NB4 (cell line): ENCODE results near the gene CCT3.
"Not testable (repeated sequence)": the region's sequence is repeated elsewhere in the genome, so short reads cannot be mapped to it uniquely, and the experiment has no call there.

Source experiments
- DNase-seq: peaks from one replicate; pipeline ENCODE4 v3.0.0; 2010; ENCODE audit warnings: low read depth
- H3K4me3 ChIP-seq: one replicate; pipeline ENCODE4 v1.5.1; 2011; ENCODE audit warnings: mild to moderate bottlenecking, low read depth, low read length, moderate library complexity
- MYC ChIP-seq: IDR thresholded peaks from 2 replicates; pipeline ENCODE4 v1.6.1; 2011; ENCODE audit warnings: low read depth, low read length
- POLR2A ChIP-seq: IDR thresholded peaks from 2 replicates; pipeline ENCODE4 v1.6.1; 2011; ENCODE audit warnings: mild to moderate bottlenecking; ENCODE audit not compliant: insufficient read length; ENCODE audit errors: extremely low read depth
- TF ChIP-seq, protein P1 (sequence below): IDR thresholded peaks from one replicate; pipeline ENCODE4 v1.5.1; 2012; ENCODE audit warnings: low read depth, low read length
- TF ChIP-seq, protein P2 (sequence below): IDR thresholded peaks from 2 replicates; pipeline ENCODE4 v1.6.1; 2011; ENCODE audit warnings: low read depth, low read length

The CCT3 gene

DNA sequence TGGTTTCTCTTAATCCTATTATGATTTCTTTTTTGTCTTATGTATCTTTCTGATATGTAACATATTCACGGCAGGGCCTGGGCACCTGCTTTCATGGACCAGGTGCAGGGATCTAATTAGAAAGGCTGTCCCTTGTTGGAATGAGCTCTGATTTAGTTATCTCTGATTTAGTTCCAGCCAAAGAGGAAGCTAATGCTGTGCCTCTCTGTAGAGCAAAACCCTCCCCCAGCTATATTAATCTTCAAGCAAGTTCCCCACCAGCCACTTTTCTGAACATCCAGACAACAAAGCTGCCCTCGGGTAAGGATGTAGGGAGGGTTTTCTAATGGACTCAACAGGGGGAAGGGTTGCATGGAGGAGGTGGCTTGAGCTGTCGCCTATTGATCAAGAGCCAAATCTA lies 6.3 kb upstream of the CCT3 start:
- TF ChIP-seq, protein P1, sequence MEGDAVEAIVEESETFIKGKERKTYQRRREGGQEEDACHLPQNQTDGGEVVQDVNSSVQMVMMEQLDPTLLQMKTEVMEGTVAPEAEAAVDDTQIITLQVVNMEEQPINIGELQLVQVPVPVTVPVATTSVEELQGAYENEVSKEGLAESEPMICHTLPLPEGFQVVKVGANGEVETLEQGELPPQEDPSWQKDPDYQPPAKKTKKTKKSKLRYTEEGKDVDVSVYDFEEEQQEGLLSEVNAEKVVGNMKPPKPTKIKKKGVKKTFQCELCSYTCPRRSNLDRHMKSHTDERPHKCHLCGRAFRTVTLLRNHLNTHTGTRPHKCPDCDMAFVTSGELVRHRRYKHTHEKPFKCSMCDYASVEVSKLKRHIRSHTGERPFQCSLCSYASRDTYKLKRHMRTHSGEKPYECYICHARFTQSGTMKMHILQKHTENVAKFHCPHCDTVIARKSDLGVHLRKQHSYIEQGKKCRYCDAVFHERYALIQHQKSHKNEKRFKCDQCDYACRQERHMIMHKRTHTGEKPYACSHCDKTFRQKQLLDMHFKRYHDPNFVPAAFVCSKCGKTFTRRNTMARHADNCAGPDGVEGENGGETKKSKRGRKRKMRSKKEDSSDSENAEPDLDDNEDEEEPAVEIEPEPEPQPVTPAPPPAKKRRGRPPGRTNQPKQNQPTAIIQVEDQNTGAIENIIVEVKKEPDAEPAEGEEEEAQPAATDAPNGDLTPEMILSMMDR: no peak
- TF ChIP-seq MYC: no peak
- TF ChIP-seq POLR2A: no peak
- TF ChIP-seq, protein P2, sequence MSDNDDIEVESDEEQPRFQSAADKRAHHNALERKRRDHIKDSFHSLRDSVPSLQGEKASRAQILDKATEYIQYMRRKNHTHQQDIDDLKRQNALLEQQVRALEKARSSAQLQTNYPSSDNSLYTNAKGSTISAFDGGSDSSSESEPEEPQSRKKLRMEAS: no peak
- DNase-seq: no peak
- no peak overlapping the region for H3K4me3 ChIP-seq

DNA sequence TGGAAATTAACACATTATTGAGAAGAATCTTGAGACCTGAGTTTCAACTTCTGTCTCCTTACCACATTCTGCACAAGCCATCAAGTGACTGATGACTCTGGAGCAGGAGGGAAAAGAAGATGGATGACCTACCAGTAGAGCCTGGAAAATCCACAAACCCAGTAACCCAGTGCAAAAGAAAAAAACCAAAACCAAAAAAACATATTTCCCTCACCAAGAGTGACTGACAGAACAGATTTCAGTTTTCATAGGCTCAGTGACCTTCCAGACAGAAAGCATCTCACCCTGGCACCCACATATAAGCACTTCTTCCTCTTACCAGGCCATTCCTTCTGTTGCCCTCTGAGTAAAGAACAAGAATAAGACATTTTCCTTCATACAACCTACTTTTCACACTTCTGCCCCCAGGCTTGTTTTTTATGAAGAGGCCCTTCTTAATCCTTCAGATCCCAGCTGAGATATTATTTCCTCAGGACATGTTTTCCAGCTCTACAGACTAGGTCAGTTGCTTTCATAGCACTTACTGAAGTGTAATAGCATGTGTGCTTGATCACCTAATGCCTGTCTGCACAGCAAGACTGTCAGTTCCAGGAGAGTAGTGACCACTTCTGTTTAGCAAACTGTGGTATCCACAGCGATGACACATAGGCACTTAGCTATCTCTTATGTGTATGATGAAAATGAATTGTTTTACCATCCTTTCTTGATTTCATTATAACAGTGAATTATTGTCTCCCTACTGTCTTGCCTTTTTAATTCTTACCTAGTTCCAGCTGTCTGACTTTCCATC lies 4.3 kb upstream of the CCT3 start:
- DNase-seq: no peak
- TF ChIP-seq, protein P2: no peak

DNA sequence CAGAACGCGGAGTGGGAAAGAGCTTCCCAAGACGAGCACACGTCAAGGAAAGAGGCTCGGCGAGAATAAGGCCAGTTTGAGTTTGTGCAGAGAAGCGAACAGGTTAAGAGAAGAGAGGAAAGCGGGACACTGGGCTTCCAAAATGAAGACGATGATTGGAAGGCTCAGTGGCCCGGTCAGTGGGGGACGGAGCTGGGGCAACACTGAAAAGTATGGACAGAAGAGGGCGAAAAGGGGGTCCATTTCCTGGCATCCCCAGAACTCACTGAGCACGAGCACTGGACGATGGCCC lies 258 bp downstream of the CCT3 start:
- H3K4me3 ChIP-seq: peak overlapping the region; percentile 99
- TF ChIP-seq, protein P2: no peak; the same call in 1 of the 2 replicates
- TF ChIP-seq POLR2A: no peak
- DNase-seq: no peak

More for the DNA sequence above, 4.3 kb upstream of the CCT3 start:
- H3K4me3 ChIP-seq: no peak overlapping the region

DNA sequence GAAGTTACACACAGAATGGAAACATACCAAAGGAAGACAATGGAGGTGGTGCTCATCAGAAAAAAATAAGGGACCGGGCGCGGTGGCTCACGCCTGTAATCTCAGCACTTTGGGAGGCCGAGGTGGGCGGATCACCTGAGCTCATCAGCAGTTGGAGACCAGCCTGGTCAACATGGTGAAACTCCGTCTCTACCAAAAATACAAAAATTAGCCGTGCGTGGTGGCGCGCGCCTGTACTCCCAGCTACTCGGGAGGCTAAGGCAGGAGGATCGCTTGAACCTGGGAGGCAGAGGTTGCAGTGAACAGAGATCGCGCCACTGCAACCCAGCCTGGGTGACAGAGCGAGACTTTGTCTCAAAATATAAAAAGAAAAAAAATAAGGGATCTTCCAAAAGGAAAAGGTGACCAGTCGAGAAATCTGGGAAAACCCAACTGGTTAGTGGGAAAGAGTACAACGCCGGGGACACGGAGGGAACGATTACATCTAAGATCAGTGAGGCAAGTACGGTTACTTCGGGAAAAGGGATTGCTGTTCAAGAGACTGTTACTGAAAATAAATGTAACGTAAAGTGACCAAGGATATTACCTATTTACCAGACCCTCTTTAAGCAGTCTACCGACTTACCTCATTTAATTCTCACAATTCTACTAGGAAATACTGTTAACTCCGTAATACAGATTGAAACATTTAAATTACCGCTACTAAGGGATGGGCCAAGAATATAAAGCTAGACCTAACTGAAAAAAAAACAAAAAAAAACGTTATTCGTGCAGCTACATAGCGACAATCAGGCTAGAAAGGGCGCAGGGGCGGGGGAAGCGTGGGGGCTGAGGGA lies 822 bp downstream of the CCT3 start:
- TF ChIP-seq MYC: no peak
- H3K4me3 ChIP-seq: peak overlapping the region; percentile 99
- no peak for DNase-seq

DNA sequence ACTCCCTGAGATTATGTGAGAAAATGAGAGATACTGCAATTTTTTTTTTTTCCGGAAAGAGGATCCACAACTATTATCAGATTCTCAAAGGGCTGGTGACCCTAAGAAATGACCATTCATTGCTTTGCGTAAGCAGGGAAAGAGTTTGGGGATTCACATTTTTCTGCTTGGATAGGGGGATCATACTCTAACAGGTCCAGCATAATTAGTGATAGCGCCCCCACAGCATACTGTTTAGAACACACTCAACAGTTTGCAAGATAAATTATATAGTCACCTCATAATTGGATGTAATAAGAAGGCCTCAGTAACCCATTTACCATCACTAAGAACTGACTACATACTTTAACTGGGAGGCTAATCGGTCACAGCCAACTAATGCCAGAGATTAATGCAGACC lies 1.9 kb downstream of the CCT3 start:
- DNase-seq: peak; percentile 50
- peak overlapping the region; percentile 99 for H3K4me3 ChIP-seq
- no peak for TF ChIP-seq POLR2A
- TF ChIP-seq, protein P2: no peak
- TF ChIP-seq, protein P1: peak; percentile 27
- no peak for TF ChIP-seq MYC

DNA sequence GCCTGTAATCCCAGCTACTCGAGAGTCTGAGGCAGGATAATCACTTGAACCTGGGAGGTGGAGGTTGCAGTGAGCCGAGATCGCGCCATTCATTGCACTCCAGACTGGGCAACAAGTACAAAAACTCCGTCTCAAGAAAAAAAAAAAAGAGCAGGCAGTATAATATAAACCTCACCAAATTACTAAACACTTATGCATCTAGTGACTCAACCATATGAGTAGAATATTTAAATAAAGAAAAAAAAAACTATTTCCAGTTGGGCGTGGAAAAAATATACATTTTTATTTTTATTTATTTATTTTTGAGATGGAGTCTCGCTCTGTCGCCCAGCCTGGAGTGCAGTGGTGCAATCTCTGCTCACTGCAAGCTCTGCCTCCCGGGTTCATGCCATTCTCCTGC lies 14.9 kb downstream of the CCT3 start:
- DNase-seq, H3K4me3 ChIP-seq: not testable (repeated sequence)

DNA sequence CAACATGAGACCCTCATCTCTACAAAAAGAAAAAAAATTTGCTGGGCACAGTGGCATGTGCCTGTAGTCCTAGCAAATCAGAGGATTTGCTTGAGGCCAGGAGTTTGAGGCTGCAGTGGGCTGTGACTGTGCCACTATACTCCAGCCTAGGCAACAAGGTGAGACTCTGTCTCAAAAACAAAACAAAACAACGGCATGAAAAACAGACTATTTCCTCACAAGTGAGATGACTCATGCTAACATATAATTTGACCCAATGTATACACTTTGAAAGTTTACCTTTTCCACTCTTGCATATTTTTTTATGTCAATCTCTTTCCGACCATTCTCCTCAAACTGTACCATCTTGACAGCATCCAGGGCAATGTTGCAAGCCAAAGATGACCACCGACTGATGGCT lies 17.5 kb downstream of the CCT3 start:
- TF ChIP-seq, protein P2: no peak
- TF ChIP-seq POLR2A (no peak), MYC (no peak)
- TF ChIP-seq, protein P1: no peak
- H3K4me3 ChIP-seq: no peak overlapping the region
- DNase-seq: no peak
